Activated CD8-positive, alpha-beta memory T cell treated with anti-CD3 and anti-CD28 coated beads, Interleukin-2, amount 50 U/mL, for 48 hours (primary cell): Measurements from ENCODE around the gene GRK4.

ENCODE experiments used
- DNase-seq: peaks from one replicate; pipeline ENCODE4 v3.0.0-alpha.2; 2020

The GRK4 gene

DNA sequence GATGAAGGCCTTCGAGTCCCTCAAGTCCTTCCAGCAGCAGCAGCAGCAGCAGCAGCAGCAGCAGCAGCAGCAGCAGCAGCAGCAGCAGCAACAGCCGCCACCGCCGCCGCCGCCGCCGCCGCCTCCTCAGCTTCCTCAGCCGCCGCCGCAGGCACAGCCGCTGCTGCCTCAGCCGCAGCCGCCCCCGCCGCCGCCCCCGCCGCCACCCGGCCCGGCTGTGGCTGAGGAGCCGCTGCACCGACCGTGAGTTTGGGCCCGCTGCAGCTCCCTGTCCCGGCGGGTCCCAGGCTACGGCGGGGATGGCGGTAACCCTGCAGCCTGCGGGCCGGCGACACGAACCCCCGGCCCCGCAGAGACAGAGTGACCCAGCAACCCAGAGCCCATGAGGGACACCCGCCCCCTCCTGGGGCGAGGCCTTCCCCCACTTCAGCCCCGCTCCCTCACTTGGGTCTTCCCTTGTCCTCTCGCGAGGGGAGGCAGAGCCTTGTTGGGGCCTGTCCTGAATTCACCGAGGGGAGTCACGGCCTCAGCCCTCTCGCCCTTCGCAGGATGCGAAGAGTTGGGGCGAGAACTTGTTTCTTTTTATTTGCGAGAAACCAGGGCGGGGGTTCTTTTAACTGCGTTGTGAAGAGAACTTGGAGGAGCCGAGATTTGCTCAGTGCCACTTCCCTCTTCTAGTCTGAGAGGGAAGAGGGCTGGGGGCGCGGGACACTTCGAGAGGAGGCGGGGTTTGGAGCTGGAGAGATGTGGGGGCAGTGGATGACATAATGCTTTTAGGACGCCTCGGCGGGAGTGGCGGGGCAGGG is 111.7 kb downstream of the GRK4 start:
- peak; percentile 68 for DNase-seq

DNA sequence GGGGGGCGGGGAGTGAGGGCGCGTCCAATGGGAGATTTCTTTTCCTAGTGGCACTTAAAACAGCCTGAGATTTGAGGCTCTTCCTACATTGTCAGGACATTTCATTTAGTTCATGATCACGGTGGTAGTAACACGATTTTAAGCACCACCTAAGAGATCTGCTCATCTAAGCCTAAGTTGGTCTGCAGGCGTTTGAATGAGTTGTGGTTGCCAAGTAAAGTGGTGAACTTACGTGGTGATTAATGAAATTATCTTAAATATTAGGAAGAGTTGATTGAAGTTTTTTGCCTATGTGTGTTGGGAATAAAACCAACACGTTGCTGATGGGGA is 112.2 kb downstream of the GRK4 start:
- DNase-seq, result no peak

DNA sequence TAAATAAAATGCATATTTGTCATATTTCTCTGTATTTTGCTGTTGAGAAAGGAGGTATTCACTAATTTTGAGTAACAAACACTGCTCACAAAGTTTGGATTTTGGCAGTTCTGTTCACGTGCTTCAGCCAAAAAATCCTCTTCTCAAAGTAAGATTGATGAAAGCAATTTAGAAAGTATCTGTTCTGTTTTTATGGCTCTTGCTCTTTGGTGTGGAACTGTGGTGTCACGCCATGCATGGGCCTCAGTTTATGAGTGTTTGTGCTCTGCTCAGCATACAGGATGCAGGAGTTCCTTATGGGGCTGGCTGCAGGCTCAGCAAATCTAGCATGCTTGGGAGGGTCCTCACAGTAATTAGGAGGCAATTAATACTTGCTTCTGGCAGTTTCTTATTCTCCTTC is 114.4 kb downstream of the GRK4 start:
- DNase-seq, result no peak

DNA sequence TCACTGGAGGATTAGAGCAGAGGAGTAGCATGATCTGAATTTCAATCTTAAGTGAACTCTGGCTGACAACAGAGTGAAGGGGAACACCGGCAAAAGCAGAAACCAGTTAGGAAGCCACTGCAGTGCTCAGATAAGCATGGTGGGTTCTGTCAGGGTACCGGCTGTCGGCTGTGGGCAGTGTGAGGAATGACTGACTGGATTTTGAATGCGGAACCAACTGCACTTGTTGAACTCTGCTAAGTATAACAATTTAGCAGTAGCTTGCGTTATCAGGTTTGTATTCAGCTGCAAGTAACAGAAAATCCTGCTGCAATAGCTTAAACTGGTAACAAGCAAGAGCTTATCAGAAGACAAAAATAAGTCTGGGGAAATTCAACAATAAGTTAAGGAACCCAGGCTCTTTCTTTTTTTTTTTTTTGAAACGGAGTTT is 116.3 kb downstream of the GRK4 start:
- DNase-seq, result no peak

DNA sequence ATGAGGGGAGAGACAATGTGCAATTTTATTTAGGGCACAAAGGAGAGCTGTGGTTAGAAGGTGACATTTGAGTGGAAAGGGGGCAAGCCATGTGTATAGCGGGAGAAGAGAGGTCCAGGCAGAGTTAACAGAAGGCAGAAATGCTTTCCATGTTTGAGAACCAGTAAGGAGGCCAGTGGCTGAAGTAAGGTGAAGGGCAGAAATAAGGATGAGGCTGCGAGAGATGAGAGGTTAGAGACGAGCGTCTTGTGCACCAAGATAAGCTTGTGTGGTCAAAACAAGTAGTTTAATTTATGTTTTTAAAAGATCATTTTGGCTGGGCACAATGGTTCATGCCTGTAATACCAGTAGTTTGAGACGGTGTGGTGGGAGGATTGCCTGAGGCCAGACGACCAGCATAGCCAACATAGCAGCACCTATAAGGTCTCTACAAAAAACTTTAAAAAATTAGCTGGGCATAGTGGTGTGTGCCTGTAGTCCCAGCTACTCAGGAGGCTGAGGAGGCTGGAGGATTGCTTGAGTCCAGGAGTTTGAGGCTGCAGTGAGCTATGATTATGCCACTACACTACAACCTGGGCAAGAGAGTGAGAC is 119.6 kb downstream of the GRK4 start:
- DNase-seq, result no peak

DNA sequence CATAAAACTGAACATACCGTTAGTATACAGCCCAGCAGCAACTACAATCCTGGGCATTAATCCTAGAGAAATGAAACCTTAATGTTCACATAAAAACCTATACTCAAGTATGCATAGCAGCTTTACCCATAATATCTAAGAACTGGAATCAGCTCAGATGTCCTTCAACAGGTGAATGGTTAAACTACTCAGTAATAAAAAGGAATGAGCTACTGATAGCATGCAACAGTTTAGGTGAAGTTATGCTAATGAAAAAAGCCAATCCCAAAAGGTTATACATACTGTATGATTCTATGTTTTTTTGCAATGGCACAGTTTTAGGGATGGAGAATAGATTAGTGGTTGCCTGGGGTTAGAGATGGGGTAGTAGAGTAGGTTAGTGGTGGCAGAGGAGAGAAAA is 120.4 kb downstream of the GRK4 start:
- no peak for DNase-seq

DNA sequence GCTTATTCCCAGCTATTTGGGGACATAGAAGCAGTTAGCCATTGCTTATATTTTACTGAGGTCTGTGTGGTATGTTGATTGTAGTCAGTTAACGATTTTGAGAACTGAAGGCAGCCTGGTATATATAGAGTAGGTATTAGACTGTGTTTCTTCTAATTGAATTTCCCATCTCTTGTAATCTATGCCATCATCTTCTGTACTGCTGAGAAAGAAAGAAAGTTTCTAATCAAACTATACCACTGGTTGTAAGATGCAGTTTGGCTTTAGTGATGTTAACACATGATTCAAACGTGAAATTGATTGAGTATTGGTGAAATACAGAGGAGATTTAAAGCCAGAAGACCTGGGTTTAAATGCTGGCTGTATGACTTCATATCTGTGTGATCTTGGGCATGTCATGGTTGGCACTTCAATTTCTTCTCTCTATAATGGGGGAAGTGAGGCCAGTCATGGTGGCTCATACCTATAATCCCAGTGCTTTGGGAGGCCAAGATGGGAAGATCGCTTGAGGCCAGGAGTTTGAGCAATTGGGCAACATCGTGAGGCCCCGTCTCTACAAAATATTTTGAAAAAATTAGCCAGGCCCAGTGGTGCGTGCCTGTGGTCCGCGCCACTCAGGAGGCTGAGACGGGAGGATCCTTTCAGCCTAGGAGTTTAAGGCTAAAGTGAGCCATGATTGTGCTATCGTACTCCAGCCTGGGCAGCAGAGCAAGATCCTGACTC is 122.7 kb downstream of the GRK4 start:
- no peak for DNase-seq

DNA sequence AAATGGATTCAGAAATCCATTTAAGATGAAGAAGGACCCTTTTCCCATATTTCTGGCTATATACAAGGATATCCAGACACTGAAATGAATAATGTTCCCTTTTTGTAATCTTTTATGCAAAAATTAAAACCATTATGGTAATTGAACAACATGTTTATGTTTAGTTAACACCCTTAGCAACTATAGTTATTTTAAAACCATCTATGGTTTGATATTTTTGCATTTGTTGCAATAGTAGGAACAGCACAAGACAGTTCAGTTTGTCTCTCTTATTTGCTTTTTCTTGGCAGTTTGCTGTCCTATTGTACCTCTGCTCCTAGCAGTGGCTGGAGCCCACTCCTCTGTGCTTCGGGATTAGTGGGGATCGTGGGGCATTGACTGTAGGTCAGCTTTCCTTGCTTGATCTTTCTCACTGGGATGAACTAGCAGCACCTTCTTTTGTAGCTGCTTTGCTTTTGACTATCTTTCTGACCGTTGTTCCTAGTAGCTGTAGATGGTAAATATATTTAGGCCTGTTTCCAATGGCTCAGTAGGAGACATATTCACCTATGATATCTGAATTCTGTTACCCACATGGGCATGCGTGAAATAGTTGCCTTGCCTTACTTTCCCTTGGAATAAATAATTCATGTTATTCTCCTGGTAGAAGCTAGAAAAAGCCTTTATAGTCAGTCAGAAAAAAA is 123.9 kb downstream of the GRK4 start:
- DNase-seq, result no peak
